Osteoblast (primary cell): ENCODE results near the gene CCNL2. TPM values are rescaled to one million over a fixed set of nuclear protein-coding genes. Genes with fewer than 3 reads are reported as not detected.

Experiments
- DNase-seq: peaks from one replicate; pipeline ENCODE4 v3.0.0; 2011; ENCODE audit warnings: low spot score, mixed read lengths; ENCODE audit not compliant: insufficient read length; ENCODE audit errors: missing footprints
- H2AFZ ChIP-seq: 2 replicates; pipeline ENCODE4 v1.6.0; 2011; ENCODE audit warnings: mild to moderate bottlenecking, low read length
- H3K27ac ChIP-seq: 2 replicates; pipeline ENCODE4 v1.5.1; 2011; ENCODE audit warnings: mild to moderate bottlenecking, low read depth, low read length, moderate library complexity
- H3K27me3 ChIP-seq: 2 replicates; pipeline ENCODE4 v1.6.0; 2012; ENCODE audit warnings: mild to moderate bottlenecking, control low read depth, inconsistent platforms, low read length, moderate library complexity; ENCODE audit not compliant: insufficient read depth
- H3K36me3 ChIP-seq: 2 replicates; pipeline ENCODE4 v1.5.1; 2011; ENCODE audit warnings: mild to moderate bottlenecking, low read length, control low read depth, moderate library complexity; ENCODE audit not compliant: insufficient read depth
- H3K4me1 ChIP-seq: 2 replicates; pipeline ENCODE4 v1.5.1; 2011; ENCODE audit warnings: mild to moderate bottlenecking, low read length, control low read depth, moderate library complexity; ENCODE audit not compliant: insufficient read depth
- H3K4me2 ChIP-seq: 2 replicates; pipeline ENCODE4 v1.6.0; 2011; ENCODE audit warnings: mild to moderate bottlenecking, low read length; ENCODE audit not compliant: insufficient read depth
- H3K4me3 ChIP-seq: fragments of 200-600 bp; sonication (generic); 3 replicates; pipeline ENCODE4 v1.5.1; 2012; ENCODE audit warnings: mild to moderate bottlenecking, low read length, inconsistent platforms; ENCODE audit not compliant: insufficient read depth
- H3K79me2 ChIP-seq: 2 replicates; pipeline ENCODE4 v1.6.0; 2012; ENCODE audit warnings: mild to moderate bottlenecking, low read length, control low read depth, inconsistent platforms; ENCODE audit not compliant: insufficient read depth
- H3K9me3 ChIP-seq: 2 replicates; pipeline ENCODE4 v1.5.1; 2011; ENCODE audit warnings: low read depth, low read length, control low read depth
- H4K20me1 ChIP-seq: 2 replicates; pipeline ENCODE4 v1.6.0; 2012; ENCODE audit warnings: mild to moderate bottlenecking, low read length, control low read depth; ENCODE audit not compliant: insufficient read depth
- CTCF ChIP-seq: IDR thresholded peaks from 2 replicates; pipeline ENCODE4 v1.5.1; 2011; ENCODE audit warnings: mild to moderate bottlenecking, low read depth, low read length, moderate library complexity; ENCODE audit errors: extremely low read depth
- total RNA-seq: library from RNA; depleted of rRNA; stranded (reverse); fragments of >200 nt; gene quantifications from 2 replicates; pipeline ENCODE4 v1.2.3, GENCODE V29; 2012

Gene CCNL2
- total RNA-seq, 1 donor: 138 TPM

GRCh38 chr1:1365875-1366698 is 33.0 kb downstream of the CCNL2 start:
- Histone ChIP-seq H3K4me3 (no peak overlapping the region), H3K27me3 (no peaks in the 10 kb centered on the region), H3K79me2 (peaks cover 4% of the 10 kb centered on the region), H3K9me3 (peaks cover 4% of the 10 kb centered on the region), H4K20me1 (no peaks in the 10 kb centered on the region), H3K36me3 (no peaks in the 10 kb centered on the region), H3K4me2 (no peak overlapping the region), H2AFZ (no peak overlapping the region), H3K4me1 (peaks cover 19% of the 10 kb centered on the region), H3K27ac (no peak overlapping the region)
- DNase-seq: no peak
- TF ChIP-seq CTCF: no peak

- Histone ChIP-seq H3K27ac (no peak overlapping the region), H3K4me2 (no peak overlapping the region), H3K4me1 (peaks cover 30% of the 10 kb centered on the region), H4K20me1 (no peaks in the 10 kb centered on the region), H2AFZ (no peak overlapping the region), H3K4me3 (no peak overlapping the region), H3K9me3 (peaks cover 4% of the 10 kb centered on the region), H3K79me2 (peaks cover 7% of the 10 kb centered on the region), H3K27me3 (no peaks in the 10 kb centered on the region), H3K36me3 (no peaks in the 10 kb centered on the region)
- TF ChIP-seq CTCF: no peak
- peak; percentile 32 for DNase-seq
These were observed 34.9 kb downstream of the CCNL2 start for GRCh38 chr1:1364266-1364665.

GRCh38 chr1:1361982-1362423 is 37.1 kb downstream of the CCNL2 start:
- TF ChIP-seq CTCF: peak; percentile 20
- Histone ChIP-seq H3K9me3 (peaks cover under 1% of the 10 kb centered on the region), H3K4me3 (peak overlapping the region; percentile 42), H3K4me2 (peak overlapping the region; percentile 89), H3K27me3 (no peaks in the 10 kb centered on the region), H3K79me2 (peaks cover 21% of the 10 kb centered on the region), H2AFZ (peak overlapping the region; percentile 53), H3K36me3 (no peaks in the 10 kb centered on the region), H3K4me1 (peaks cover 40% of the 10 kb centered on the region), H4K20me1 (peaks cover 4% of the 10 kb centered on the region), H3K27ac (peak overlapping the region; percentile 85)
- peak; percentile 94 for DNase-seq

- Histone ChIP-seq H3K4me2 (peak overlapping the region; percentile 89), H3K4me3 (peak overlapping the region; percentile 42)
These were observed 37.7 kb downstream of the CCNL2 start for GRCh38 chr1:1361233-1361981.

More at GRCh38 chr1:1361233-1361981, 37.7 kb downstream of the CCNL2 start:
- Histone ChIP-seq H3K9me3 (no peaks in the 10 kb centered on the region), H2AFZ (peak overlapping the region; percentile 26), H3K79me2 (peaks cover 26% of the 10 kb centered on the region), H3K36me3 (no peaks in the 10 kb centered on the region), H4K20me1 (peaks cover 8% of the 10 kb centered on the region), H3K27me3 (no peaks in the 10 kb centered on the region), H3K4me1 (peaks cover 40% of the 10 kb centered on the region), H3K27ac (peak overlapping the region; percentile 85)
- no peak for TF ChIP-seq CTCF
- DNase-seq: peak; percentile 86
